ENCODE data around the gene IRF2BP2.

IRF2BP2 gene

DNA sequence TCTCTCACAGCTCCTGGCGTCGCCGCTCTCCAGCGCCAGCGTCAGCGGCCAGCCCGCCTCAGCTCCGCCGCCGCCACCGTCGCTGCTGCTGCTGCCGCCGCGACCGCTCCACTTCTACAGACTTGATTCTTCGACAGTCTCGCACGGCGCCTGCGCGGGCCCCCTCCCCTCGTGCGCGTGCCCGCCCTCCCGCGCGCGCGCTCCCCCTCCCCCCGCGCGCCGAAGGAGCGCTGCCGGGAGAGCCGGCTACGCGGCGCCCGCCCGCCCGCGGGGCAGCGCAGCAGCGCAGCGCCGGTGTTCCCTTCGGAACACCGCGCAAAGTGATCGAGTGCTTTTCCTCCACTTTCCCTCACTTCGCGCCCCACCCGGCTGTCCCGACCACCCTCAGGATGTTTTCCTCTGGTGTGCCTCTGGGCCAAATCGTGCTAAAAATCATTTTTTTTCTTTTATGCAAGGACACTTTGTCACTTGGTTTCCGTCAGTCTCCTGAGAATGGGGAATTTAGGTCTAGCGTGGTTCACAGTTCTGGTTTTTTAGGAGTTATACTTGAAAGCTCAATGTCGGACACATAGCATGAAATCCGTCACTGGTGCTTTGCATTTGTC lies at the start of gene IRF2BP2:
IRF2BP2 (minus strand) TSS at position 118 of the 605 bp plus-strand sequence. CDS start 684 bp downstream, outside the sequence.
- DNase-seq (ENCODE audit: low read depth), result no peak
- peak within 1 kb of the TSS; percentile 83 for H3K4me3 ChIP-seq (ENCODE audit: control insufficient read depth, low read depth, low read length)
- TF ChIP-seq CTCF (IDR thresholded peaks at IDR 0.05; ENCODE audit: control insufficient read depth, insufficient read depth, low read depth, low read length, missing control alignments), result no peak

DNA sequence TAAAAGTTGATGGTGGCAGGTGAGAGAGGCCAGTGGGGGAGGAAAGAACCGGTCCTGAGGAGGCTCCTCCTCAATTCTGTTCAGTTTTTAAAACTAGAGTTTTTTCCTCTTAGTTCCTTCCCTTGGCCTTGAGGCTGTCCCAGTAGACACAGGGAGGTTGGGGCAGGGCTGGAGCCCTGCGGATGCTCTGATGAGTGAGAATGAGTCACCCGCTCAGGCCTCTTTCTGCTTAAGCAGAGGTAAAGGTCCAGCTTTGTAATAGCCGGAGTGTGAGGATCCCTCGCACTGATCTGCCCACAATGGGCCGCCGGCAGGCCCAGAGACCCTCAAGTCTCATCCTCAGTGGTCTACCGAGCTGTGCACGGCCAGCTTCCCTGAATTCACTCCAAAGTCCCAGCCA lies 49.6 kb upstream of the IRF2BP2 start:
- no peak for DNase-seq (ENCODE audit: low read depth)
- H3K4me3 ChIP-seq (ENCODE audit: control insufficient read depth, low read depth, low read length), result no peak overlapping the region
- no peak for TF ChIP-seq CTCF (IDR thresholded peaks at IDR 0.05; ENCODE audit: control insufficient read depth, insufficient read depth, low read depth, low read length, missing control alignments)

GRCh38 chr1:234658138-234658537 lies 48.2 kb upstream of the IRF2BP2 start:
- DNase-seq (ENCODE audit: low read depth), result peak; percentile 46
- H3K4me3 ChIP-seq (ENCODE audit: control insufficient read depth, low read depth, low read length), result no peak overlapping the region
- TF ChIP-seq CTCF (IDR thresholded peaks at IDR 0.05; ENCODE audit: control insufficient read depth, insufficient read depth, low read depth, low read length, missing control alignments), result no peak

- no peak for TF ChIP-seq CTCF (IDR thresholded peaks at IDR 0.05; ENCODE audit: control insufficient read depth, insufficient read depth, low read depth, low read length, missing control alignments)
- peak; percentile 96 for DNase-seq (ENCODE audit: low read depth)
Measured at GRCh38 chr1:234656944-234657654, 47.1 kb upstream of the IRF2BP2 start.

GRCh38 chr1:234656070-234656895 lies 46.3 kb upstream of the IRF2BP2 start:
- peak; percentile 43 for DNase-seq (ENCODE audit: low read depth)
- no peak for TF ChIP-seq CTCF (IDR thresholded peaks at IDR 0.05; ENCODE audit: control insufficient read depth, insufficient read depth, low read depth, low read length, missing control alignments)
- H3K4me3 ChIP-seq (ENCODE audit: control insufficient read depth, low read depth, low read length), result peak overlapping the region; percentile 47

More at GRCh38 chr1:234656944-234657654, 47.1 kb upstream of the IRF2BP2 start:
- peak overlapping the region; percentile 47 for H3K4me3 ChIP-seq (ENCODE audit: control insufficient read depth, low read depth, low read length)

- no peak for TF ChIP-seq CTCF (IDR thresholded peaks at IDR 0.05; ENCODE audit: control insufficient read depth, insufficient read depth, low read depth, low read length, missing control alignments)
Measured at GRCh38 chr1:234655328-234656069, 45.5 kb upstream of the IRF2BP2 start.

More at GRCh38 chr1:234655328-234656069, 45.5 kb upstream of the IRF2BP2 start:
- DNase-seq (ENCODE audit: low read depth), result no peak
- H3K4me3 ChIP-seq (ENCODE audit: control insufficient read depth, low read depth, low read length), result no peak overlapping the region
